Loucy (cell line): ENCODE data around the gene ARID2.

ENCODE experiments used
- H2AFZ ChIP-seq: fragments of 200-600 bp; sonication (generic); 2 replicates; pipeline ENCODE4 v1.6.0; 2016; ENCODE audit warnings: antibody characterized with exemption, mild to moderate bottlenecking, low read length, moderate library complexity
- H3F3A ChIP-seq: fragments of 200-600 bp; 2 replicates; pipeline ENCODE4 v1.6.0; 2016; ENCODE audit warnings: antibody characterized with exemption, low read depth, mild to moderate bottlenecking
- H3K27me3 ChIP-seq: fragments of 200-600 bp; sonication (generic); 2 replicates; pipeline ENCODE4 v1.6.1; 2014; ENCODE audit warnings: low read length, mild to moderate bottlenecking; ENCODE audit not compliant: insufficient read depth, poor library complexity, severe bottlenecking
- H3K36me3 ChIP-seq: fragments of 200-600 bp; sonication (generic); 2 replicates; pipeline ENCODE4 v1.6.1; 2016; ENCODE audit warnings: low read length; ENCODE audit not compliant: insufficient read depth
- H3K4me1 ChIP-seq: fragments of 200-600 bp; sonication (generic); 2 replicates; pipeline ENCODE4 v1.5.1; 2014; ENCODE audit warnings: low read length, mild to moderate bottlenecking; ENCODE audit not compliant: insufficient read depth, poor library complexity, severe bottlenecking
- H3K4me2 ChIP-seq: fragments of 200-600 bp; sonication (generic); 2 replicates; pipeline ENCODE4 v1.6.0; 2014; ENCODE audit warnings: antibody characterized with exemption, low read length, low read depth, mild to moderate bottlenecking; ENCODE audit not compliant: poor library complexity, severe bottlenecking
- H3K4me3 ChIP-seq: fragments of 200-600 bp; sonication (generic); 2 replicates; pipeline ENCODE4 v1.5.1; 2014; ENCODE audit warnings: low read length, mild to moderate bottlenecking, mixed read lengths; ENCODE audit not compliant: poor library complexity, severe bottlenecking
- H3K79me2 ChIP-seq: fragments of 200-600 bp; sonication (generic); 2 replicates; pipeline ENCODE4 v1.6.1; 2014; ENCODE audit warnings: low read length; ENCODE audit not compliant: insufficient read depth
- H3K9ac ChIP-seq: fragments of 200-600 bp; sonication (generic); 2 replicates; pipeline ENCODE4 v1.6.0; 2014; ENCODE audit warnings: mild to moderate bottlenecking, low read depth, low read length, moderate library complexity; ENCODE audit not compliant: poor library complexity, severe bottlenecking
- H3K9me2 ChIP-seq: fragments of 200-600 bp; sonication (generic); replicated peaks from 2 replicates; pipeline ENCODE4 v1.6.1; 2016; ENCODE audit warnings: low read depth, low read length, mixed read lengths
- H3K9me3 ChIP-seq: fragments of 200-600 bp; sonication (generic); 2 replicates; pipeline ENCODE4 v1.6.1; 2014; ENCODE audit warnings: mild to moderate bottlenecking, antibody characterized with exemption, low read length, low read depth; ENCODE audit not compliant: insufficient read depth
- H4K20me1 ChIP-seq: fragments of 200-600 bp; sonication (generic); 2 replicates; pipeline ENCODE4 v1.6.0; 2014; ENCODE audit warnings: antibody characterized with exemption, low read length, mild to moderate bottlenecking; ENCODE audit not compliant: insufficient read depth, poor library complexity, severe bottlenecking
- EZH2phosphoT487 ChIP-seq: fragments of 200-600 bp; IDR thresholded peaks from 2 replicates; pipeline ENCODE4 v1.6.1; 2018; ENCODE audit warnings: antibody characterized with exemption, mild to moderate bottlenecking, moderate library complexity, borderline replicate concordance
- TF ChIP-seq, protein P1 (sequence below): fragments of 200-600 bp; sonication (generic); conservative IDR thresholded peaks from 2 replicates; pipeline ENCODE4 v1.5.1; 2014; ENCODE audit warnings: mild to moderate bottlenecking, antibody characterized with exemption, low read length

ARID2 gene

DNA sequence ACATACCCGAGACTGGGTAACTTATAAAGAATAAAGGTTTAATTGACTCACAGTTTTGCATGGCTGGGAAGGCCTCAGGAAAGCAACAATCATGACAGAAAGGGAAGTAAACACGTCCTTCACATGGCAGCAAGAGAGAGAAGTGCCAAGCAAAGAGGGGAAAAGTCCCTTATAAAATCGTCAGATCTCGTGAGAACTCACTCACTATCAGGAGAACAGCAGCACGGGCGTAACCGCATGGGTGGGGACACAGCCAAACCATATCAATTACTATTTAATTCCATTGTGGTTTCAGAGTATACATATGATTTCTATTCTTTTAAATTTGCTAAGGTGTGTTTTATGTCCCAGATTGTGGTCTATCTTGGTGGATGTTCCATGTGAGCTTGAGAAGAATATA lies 142.9 kb downstream of the ARID2 start:
- Histone ChIP-seq H4K20me1 (no peaks in the 10 kb centered on the region), H2AFZ (no peak overlapping the region), H3F3A (no peaks in the 10 kb centered on the region), H3K9me2 (no peaks in the 10 kb centered on the region), H3K79me2 (no peaks in the 10 kb centered on the region), H3K36me3 (peaks cover 72% of the 10 kb centered on the region; the same call in 1 of the 2 replicates), H3K4me2 (no peak overlapping the region), H3K27me3 (no peaks in the 10 kb centered on the region), H3K9me3 (no peaks in the 10 kb centered on the region), H3K4me3 (no peak overlapping the region), H3K9ac (no peak overlapping the region), H3K4me1 (no peaks in the 10 kb centered on the region)
- no peak for TF ChIP-seq EZH2phosphoT487
- TF ChIP-seq, protein P1, sequence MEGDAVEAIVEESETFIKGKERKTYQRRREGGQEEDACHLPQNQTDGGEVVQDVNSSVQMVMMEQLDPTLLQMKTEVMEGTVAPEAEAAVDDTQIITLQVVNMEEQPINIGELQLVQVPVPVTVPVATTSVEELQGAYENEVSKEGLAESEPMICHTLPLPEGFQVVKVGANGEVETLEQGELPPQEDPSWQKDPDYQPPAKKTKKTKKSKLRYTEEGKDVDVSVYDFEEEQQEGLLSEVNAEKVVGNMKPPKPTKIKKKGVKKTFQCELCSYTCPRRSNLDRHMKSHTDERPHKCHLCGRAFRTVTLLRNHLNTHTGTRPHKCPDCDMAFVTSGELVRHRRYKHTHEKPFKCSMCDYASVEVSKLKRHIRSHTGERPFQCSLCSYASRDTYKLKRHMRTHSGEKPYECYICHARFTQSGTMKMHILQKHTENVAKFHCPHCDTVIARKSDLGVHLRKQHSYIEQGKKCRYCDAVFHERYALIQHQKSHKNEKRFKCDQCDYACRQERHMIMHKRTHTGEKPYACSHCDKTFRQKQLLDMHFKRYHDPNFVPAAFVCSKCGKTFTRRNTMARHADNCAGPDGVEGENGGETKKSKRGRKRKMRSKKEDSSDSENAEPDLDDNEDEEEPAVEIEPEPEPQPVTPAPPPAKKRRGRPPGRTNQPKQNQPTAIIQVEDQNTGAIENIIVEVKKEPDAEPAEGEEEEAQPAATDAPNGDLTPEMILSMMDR, result no peak

DNA sequence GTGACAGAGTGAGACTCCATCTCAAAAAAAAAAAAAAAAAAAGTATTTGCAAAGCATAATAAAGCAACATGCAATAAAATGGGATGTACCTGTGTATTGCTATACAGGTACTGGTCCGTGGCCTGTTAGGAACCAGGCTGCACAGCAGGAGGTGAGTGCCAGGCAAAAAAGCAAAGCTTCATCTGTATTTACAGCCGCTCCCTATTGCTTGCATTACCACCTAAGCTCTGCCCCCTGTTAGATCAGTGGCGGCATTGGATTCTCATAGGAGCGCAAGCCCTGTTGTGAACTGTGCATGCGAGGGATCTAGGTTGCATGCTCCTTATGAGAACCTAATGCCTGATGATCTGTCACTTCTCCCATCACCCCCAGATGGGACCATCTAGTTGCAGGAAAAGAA lies 147.6 kb downstream of the ARID2 start:
- Histone ChIP-seq H3K4me2 (no peak overlapping the region), H3K79me2 (peaks cover 11% of the 10 kb centered on the region), H3K36me3 (peaks cover 57% of the 10 kb centered on the region; the same call in 1 of the 2 replicates), H3K4me3 (no peak overlapping the region), H4K20me1 (no peaks in the 10 kb centered on the region), H2AFZ (no peak overlapping the region), H3K4me1 (peaks cover 28% of the 10 kb centered on the region), H3K9me2 (no peaks in the 10 kb centered on the region), H3K9me3 (no peaks in the 10 kb centered on the region), H3F3A (no peaks in the 10 kb centered on the region), H3K9ac (no peak overlapping the region), H3K27me3 (no peaks in the 10 kb centered on the region)
- TF ChIP-seq EZH2phosphoT487, result no peak

DNA sequence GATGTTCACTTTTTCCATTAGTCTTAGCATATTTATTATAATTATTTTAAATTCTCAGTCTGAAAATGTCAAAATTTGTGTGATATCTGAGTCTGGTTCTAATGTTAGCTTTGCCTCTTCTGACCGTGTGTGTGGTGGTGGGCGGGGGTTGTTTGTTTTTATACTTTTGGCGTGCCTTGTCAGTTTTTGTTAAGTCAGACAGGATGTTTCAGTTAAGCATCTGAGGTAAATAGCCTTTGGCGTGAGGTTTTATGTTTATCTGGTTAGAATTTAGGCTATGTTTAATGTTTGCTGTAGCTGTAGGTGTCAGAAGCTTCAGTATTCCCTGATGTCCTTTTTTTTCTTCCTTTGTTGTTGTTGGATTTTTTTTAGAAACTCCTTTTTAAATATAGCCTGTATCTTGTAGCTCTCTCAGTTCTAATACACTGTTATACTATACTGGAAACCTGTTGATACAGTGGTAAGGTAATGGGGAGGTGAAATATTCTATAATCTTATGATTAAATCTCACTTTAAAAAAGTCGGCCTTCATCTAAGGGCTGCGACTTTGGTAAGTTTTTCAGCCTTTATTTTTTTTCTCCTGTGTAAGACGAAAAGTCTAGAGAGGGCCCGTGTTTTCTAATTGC lies 149.2 kb downstream of the ARID2 start:
- peak overlapping the region; percentile 51 for H3K4me2 ChIP-seq

More for the DNA sequence above, 149.2 kb downstream of the ARID2 start:
- Histone ChIP-seq H3K79me2 (peaks cover 11% of the 10 kb centered on the region), H3K4me3 (peak overlapping the region; percentile 8), H2AFZ (no peak overlapping the region), H4K20me1 (no peaks in the 10 kb centered on the region), H3K9ac (peak overlapping the region; percentile 35), H3K9me3 (no peaks in the 10 kb centered on the region), H3K4me1 (peaks cover 28% of the 10 kb centered on the region), H3K27me3 (no peaks in the 10 kb centered on the region), H3K36me3 (peaks cover 56% of the 10 kb centered on the region; the same call in 1 of the 2 replicates), H3F3A (no peaks in the 10 kb centered on the region), H3K9me2 (no peaks in the 10 kb centered on the region)
- no peak for TF ChIP-seq EZH2phosphoT487
- TF ChIP-seq, protein P1, result no peak
